HUDEP-2 (cell line): ENCODE data around the gene SLC30A3.
A peak's percentile ranks its signal among the peaks of the same experiment; 100 is the strongest.
"Not testable (repeated sequence)": the region's sequence is repeated elsewhere in the genome, so short reads cannot be mapped to it uniquely, and the experiment has no call there.

ENCODE experiments used
- DNase-seq, 76 experiments: peaks; one replicate each; lab custom pipeline; 2025; ENCODE audit not compliant: unreplicated experiment in 76 of 76; lab: John Stamatoyannopoulos, UW

Gene SLC30A3

DNA sequence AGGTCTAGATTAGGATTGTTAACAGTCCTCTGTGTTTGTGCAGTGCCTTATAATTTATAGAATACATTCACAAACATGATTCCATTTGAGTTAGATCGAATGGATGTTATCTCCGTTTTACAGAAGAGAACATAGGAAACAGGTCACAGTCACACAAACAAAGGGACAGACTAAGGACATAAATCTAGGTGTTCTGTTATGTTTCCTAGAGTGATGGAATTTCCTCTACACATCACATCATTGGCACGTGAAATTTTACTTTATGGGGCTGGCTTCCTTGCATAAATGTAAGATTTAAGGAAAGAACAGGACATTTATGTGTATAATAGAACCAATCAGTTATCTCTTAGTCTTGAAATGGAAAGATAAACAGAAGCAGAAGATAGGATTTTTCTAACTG, 25.8 kb upstream of the SLC30A3 start:
- no peak for DNase-seq

DNA sequence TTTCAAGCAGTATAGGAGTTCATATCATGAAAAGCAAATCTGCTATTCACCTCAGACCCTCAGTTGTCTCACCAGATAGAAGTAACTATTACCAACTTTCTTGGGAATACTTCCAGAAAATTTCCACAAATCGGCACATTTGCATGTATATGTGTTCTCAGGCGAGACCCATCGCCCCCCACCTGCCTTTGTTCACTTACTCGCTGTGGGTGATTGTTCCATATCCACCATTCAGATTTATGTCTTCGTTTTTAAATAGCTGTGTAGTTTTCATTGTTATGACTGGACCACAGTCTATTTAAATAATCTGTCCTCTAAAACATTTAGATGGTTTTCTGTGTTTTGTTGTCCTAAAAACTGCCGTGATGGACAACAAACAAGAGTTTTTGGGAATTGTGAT, 22.6 kb upstream of the SLC30A3 start:
- no peak for DNase-seq

DNA sequence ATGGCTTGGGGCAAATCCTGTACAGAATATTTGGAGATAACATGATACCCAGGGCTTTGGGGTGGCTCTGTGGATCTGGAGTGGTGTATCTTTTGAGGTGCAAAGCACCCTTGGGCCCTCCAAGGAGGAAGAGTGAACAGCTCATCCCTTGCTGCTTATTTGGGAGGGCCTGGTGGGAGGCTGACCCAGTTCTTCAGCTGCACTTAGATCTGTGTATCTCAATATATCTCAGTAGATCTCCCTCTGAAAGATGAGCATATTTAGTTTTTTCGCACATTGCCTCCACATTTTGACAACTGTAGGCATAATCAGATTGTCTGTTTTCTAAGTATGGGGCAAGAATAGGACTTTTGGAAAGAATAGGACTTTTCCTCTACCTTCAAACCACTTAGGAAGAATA, 22.1 kb upstream of the SLC30A3 start:
- no peak for DNase-seq

DNA sequence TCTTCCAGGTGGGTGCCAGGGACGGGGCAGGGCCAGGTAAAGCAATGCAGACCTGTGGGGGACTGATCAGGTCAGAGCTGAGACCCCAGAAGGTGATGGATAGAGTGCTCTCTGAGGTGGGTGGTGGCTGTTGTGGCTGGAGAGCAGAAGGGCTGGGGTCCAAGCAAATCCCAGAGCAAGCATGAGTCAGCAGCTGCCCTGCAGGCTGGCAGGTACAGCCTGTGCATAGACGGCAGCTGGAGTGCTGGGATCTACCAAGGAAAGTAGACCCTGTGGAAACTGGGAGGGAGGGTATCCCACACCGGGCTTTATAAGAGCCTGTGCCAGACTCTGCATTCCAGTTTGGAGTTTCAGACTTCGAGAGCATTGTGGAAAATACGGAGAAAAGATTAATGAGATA, 20.0 kb upstream of the SLC30A3 start:
- no peak for DNase-seq

DNA sequence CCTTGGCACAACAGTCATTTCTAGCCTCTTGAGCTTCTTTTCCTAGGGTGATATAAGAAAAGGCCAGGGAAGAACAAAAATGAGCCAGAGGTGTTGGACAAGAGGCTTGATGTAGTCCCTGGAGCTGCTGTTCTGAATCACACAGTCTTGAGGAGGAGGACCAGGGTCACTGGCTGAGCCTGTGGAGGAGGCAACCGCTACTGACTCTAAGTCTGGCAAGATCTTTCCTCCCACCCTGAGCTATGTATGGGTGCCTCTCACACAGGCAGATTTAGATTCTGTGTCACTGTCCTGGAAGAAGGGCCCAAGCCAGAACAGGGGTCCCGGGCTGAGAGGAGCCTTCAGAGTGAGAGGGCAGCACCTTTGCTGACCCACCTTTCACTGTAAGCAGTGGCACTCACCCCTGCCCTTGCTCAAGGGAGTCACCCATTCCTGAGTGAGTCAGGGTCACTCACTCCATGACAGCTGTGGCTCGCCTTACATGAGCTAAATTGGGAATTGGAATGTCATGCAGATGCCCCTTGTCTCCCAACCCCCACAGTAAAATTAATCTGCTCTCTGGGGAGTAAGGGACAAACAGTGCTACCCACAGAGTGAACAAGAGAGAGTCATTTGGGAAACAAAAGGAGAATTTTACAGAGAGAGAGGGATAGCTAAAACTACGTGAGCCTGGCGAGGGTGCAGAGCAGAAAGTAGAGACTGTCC, 19.2 kb upstream of the SLC30A3 start, which contains the start of gene TRIM54:
TRIM54 (plus strand) TSS at position 575 of the 705 bp plus-strand sequence. CDS start 303 bp downstream, outside the sequence.
- no peak for DNase-seq

DNA sequence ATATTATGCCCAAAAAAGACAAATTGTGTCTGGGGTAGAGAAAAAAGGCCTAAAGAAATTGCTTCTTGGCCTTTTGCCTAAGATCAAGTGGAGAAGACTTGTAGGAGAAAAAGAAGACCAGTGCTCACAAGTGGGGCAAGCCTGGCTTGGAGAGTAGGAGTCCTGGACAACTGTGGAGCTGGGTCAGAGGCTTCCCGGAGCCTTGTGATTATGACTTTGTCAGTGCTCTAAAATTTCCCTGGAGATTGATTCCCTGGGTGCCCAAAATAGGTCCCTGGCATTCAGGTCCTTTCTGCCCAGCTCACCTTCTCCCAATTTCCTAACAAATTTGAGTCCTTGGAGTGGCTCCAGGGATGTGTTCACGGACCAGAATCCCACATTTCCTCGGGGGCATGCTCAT, 18.6 kb upstream of the SLC30A3 start:
- DNase-seq: no peak

DNA sequence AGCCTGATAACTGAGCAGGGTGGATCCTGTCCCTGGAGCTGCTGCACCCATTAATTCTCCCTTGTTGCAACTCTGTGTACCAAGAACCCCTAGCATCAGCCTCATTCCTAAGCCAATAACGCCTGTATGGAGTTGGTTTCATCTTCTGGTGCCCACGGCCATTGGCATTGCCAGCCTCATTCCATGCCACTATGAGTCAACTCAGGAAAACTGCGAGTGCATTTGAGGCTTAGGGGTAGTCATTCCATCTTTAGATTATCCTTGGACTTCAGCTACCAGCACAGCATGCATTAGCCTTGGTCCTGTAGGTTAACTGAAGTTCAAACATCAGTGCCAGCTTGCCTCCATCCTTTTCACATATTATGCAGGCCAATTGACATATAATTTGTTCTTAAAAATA, 18.0 kb upstream of the SLC30A3 start:
- no peak for DNase-seq

DNA sequence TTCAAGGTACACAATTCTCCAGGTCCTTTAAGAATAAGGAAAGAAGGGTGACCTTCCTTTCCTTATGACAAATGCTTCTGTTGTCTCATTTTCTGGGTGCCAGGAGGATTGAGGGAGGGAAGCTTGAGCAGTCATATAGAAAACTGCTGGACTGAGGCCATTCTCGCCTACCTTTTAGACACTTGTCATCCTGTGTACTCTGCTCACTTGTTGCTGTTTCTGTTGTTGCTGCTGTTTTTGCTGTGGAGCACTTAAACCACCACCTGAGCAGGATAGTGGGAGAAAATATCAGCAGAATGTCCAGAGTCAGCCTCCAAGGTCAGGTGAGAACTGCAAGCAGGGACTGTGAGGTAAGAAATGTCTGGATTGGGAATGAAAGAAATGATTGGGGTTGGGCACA, 15.2 kb upstream of the SLC30A3 start:
- no peak for DNase-seq

DNA sequence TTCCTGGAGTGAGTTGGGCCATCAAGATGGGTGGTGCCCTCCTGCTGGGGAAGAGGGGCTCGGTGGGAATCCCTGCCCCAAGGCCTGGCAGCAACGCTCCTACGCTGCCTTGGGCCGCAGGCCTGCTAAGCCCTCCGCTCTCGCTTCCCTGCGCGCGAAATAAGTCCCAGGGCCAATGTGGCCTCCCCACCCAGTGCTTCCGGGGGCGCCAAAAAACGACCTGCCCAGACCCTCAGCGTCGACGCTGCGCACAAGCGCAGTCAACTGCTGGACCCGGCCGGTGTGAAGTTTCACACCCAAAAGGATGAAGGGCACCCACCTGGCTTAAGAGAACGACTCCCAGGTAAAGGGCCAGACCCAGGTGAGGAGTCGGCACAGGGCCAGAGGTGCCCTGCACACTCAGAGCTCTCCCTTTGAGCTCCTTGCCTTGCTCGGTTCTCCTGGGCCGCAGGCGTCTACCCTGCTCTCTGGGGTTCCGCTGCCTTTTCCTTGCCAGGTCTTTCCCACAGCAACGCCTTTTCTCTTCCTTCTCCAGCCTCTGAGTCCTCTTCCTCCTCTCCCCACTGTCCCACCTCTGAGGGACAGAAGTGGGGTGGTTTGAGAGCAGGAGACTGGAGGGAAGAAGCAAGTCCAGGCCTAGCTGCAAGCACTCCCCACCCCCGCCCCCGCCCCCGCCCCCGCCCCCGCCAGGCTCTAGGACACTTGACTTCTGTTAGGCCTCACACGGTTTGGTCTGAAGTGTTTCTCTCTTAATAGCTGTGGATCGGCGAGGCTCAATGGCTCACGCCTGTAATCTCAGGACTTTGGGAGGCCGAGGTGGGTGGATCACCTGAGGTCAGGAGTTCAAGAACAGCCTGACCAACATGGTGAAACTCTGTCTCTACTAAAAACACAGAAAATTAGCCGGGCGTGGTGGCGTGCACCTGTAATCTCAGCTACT, 12.6 kb upstream of the SLC30A3 start, which contains the start of gene DNAJC5G:
DNAJC5G (plus strand) TSS at position 223 of the 940 bp plus-strand sequence. CDS start 1,296 bp downstream, outside the sequence.
- DNase-seq: no peak

DNA sequence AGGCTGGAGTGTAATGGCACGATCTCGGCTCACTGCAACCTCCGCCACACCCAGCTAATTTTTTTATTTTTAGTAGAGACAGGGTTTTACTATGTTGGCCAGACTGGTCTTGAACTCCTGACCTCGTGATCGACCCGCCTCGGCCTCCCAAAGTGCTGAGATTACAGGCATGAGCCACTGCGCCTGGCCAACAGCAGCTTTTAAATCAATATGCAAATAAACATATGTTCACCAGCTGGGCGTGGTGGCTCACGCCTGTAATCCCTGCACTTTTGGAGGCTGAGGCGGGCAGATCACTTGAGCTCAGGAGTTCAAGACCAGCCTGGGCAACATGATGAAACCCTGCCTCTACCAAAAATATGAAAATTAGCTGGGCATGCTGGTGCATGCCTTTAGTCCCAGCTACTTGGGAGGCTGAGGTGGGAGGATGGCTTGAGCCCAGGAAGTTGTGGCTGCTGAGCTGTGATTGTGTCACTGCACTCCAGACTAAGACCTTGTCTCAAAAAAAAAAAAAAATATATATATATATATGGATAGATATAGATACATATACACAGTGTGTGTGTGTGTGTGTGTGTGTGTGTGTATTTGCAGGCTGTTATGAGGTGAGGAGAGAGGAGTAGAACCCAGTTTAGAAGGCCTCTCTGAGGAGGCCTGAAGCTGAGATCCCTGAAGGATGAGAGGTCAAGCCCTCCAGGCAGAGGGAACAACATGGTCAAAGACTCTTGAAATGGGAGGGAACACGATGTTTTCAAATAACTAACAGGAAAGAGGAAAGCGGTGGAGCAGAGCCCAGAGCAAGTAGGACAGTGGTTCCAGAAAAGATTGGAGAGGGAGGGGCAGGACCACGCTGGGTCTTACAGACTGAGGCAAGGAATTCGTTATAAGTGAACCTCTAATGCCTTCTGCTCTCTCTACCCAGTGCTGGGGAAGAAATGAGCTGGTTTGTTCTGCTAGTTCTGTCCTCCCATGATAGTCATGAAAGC, 10.0 kb upstream of the SLC30A3 start:
- not testable (repeated sequence) for DNase-seq

DNA sequence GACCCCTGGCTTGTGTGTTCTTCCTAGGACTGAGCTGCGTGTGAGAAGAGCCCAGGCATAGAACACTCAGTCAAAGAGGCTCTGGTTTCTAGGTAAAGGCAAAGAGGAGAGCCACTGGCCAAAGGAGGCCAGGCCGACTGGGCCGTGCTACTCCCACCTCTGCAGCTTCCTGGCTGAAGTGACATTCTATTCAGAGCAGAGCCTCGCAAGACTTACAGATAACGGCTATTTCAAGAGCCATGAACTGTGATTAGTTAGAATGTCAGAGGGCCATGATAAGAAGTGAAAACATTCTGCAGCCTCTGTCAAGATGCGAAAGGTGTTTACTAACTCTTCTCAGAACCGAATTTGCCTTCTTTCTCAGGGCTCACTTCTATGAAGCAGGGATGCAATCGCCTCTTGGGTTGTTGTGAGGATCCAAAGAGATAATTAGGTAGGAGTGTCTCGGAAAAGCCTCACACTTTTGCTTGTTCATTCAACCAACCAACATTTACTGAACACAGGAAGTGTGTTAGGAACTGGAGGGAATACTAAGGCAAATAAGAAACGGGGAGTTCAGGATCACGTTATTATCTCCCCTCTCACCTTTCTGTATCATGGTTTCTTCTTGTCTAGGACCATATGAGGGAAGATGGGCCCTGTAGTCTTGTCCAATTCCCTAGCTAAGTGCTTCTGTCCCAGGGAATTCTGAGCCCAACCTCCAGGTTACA, 8.9 kb upstream of the SLC30A3 start:
- DNase-seq: no peak

DNA sequence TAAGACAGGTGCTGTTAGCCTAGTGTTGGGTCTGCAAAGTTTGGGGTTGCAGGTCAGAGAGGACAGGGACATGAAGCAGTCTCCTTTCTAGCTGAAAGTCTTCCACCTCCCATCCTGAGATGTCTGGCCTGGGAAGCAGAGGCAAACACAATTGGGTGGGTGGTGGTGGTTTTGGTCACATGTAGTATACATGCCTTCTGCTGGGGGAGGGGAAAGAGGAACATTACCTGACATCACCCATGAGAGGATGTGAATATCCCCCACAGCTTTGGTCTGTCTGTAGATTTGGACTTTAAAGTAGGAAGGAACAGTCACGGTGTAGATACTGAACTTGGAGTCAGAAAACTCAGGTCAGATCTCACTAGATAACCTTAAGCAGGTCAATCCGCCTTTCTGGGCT, 7.8 kb upstream of the SLC30A3 start:
- DNase-seq: no peak

DNA sequence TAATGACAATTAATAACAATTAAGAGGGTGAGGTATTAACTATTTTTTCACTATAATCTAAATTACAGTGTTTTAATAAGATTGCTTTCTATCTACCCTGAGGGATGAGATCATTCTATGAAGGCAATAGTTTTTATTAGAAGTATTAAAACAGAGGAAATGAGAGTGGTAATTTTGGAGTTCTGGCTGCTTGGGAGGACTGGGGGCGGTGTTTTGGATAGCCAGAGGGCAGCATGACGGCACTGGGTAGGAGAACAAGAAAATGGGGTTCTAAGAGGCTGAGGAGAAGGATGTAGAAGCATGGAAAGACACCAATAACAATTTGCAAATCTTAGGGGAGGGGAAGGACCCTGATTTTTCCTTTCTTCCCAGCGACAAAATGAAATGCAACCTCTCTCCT, 7.3 kb upstream of the SLC30A3 start:
- DNase-seq: no peak

DNA sequence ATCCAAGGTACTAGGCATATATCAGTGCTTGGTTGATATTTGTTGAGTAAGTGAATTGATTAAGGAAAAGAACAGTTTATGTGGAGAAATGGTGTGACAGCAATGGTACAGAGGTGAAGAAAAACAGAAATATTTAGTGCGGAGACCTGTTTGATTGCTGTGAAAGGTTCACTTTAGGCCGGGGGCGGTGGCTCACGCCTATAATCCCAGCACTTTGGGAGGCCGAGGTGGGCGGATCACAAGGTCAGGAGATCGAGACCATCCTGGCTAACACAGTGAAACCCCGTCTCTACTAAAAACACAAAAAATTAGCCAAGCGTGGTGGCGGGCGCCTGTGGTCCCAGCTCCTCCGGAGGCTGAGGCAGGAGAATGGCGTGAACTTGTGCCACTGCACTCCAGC, 5.4 kb upstream of the SLC30A3 start:
- DNase-seq: not testable (repeated sequence)

DNA sequence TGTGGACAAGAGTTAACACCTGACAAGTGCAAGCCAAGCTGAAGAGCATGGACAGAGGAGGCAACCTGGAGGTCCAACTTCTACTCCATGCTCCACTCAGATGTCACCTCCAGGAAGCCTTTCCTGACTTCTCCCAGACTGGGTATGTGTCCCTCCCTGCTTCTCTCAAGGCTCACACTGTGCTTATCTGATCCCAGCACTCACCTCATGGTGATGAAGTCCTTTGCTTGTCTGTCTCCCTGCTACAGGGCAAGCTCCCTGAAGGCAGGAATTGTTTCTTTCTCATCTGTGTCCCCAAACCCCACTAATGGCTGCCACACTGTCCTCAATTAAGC, 2.7 kb upstream of the SLC30A3 start:
- DNase-seq: no peak

DNA sequence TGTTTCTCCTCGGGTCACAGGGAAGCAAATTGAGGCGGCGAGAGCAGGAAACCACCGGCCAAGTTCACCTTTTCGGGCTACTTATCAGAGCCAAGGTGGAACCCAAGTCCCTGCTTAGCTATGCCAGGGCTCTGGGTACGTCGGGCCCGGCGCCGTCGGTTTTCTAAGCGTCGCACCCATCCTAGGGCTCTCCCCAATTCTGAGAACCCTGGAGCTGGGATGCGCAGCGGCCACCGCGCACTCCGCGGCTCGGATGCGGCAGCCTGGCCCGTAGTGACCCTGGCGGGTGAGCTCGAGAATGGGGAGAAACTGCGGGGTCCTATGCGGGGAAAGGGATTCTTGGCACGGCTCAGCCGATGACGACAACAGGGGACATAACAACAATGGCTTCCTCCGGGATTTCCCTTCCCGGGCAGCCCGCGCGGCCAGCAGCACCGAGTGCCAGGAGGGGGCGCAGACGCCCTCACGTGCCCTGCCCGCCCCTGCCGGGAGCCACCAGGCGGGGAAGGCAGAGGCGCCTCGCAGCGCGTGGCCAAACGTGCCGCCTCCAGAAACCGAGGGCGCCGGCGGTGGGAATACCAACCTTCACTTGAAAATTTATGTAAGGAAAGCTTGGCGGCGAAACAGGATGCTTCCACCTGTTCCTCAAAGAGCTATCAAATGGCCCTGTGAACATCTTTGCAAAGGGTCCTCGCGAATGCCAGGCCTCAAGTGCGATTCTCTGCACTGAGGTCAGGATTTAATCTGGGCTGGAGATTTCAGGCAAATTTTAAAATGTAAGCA, 2.1 kb upstream of the SLC30A3 start:
- peak in 53 of 76 experiments; percentile 6 to 63 (median 33) for DNase-seq

DNA sequence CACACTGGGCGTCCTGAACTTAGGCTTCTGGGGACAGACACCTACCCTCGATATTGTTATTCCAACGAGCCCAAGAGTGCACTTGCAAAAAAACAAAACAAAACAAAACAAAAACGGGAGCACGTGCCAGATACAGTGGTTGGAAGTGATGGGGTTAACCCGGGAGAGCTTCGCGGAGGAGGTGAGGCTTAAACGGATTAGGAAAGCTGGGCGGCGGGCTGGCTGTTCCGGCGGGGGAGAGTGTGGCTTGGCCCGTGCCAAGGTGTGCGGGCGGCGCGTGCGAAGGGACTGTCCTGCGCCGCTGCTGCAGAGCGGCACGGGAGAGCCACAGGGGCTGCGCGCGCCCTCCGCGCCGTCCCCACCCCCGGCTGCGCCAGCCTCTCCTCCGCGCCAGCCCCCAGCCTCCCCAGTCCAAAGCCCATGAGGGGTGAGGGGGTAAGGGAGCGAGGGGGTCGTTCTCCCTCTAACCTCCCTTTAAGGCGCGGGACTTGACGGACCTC, 1.5 kb upstream of the SLC30A3 start:
- DNase-seq: no peak

DNA sequence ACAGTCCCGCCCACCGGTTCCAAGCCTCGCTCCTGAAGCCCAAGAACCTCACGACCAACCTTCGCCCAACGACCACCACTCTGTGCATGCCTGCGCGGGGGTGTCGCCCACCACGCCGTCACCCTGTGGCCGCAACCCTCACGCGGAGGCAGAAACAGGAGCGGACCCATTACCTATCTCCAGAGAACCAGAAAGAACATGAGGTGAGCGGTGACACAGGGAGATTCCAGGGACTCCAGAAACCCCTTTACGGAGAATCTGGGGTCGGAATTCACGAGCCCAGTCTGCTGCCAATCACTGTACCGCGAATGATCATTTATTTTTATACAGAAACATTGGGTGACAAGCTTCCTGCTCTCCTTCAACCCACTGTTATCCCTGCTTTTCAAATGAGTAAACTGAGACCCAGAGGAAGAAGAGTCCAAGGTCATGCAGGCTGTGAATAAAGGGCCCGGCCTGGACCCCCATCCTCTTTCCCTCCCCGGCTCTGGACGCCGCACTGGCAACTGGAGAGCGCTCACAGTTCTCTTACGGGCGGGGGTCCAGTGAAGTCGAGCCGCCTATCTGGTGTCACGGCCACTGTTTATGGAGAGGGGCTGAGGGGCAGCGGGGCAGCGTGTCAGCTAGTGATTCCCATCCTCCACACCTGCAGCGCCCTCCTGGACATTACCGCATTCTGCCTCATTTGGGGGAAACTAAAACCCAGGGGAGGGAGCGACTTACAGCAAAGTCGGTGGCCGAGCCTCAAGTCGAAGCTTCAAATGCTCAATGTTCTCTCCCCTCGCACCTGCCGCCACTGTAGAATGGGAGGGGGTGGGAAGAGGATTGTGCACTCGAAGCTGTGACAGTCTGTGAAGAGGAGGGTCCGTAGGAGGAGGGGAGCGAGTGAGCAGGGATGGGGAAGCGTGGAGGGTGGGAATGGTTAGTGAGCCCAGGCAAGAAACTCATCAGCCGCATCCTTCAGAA, 723 bp upstream of the SLC30A3 start:
- DNase-seq: no peak
